ENCODE results near the gene ANKRD34A.
"Not testable (repeated sequence)": the region's sequence is repeated elsewhere in the genome, so short reads cannot be mapped to it uniquely, and the experiment has no call there.

The ANKRD34A gene

GRCh38 chr1:145935708-145936107 lies 28.7 kb downstream of the ANKRD34A start:
- no peak overlapping the region for H3K27ac ChIP-seq (ENCODE audit: low read depth, low read length)
- H3K9me3 ChIP-seq (ENCODE audit: control insufficient read depth in 5 of 5, low read length in 5 of 5), result no peaks in the 10 kb centered on the region
- no peak overlapping the region for H3K9ac ChIP-seq (ENCODE audit: low read length in 5 of 5)
- H3K4me3 ChIP-seq (ENCODE audit: low read depth in 1 of 5, low read length in 5 of 5), result no peak overlapping the region
- no peaks in the 10 kb centered on the region for H3K27me3 ChIP-seq (ENCODE audit: control insufficient read depth in 5 of 5, insufficient read depth in 4 of 5, low read length in 5 of 5)
- peaks cover 0 to 3% (median 0%) of the 10 kb centered on the region in 5 donors for H3K4me1 ChIP-seq (ENCODE audit: control insufficient read depth in 5 of 5, insufficient read depth in 5 of 5, low read length in 5 of 5)
- H3K36me3 ChIP-seq (ENCODE audit: control insufficient read depth in 5 of 5, insufficient read depth in 5 of 5, low read length in 5 of 5), result peaks cover 12 to 36% (median 21%) of the 10 kb centered on the region in 5 donors

GRCh38 chr1:145932522-145933009 lies 31.8 kb downstream of the ANKRD34A start:
- H3K27me3 ChIP-seq (ENCODE audit: control insufficient read depth in 5 of 5, insufficient read depth in 4 of 5, low read length in 5 of 5); H3K27ac ChIP-seq (ENCODE audit: low read depth, low read length); H3K4me1 ChIP-seq (ENCODE audit: control insufficient read depth in 5 of 5, insufficient read depth in 5 of 5, low read length in 5 of 5); H3K9me3 ChIP-seq (ENCODE audit: control insufficient read depth in 5 of 5, low read length in 5 of 5); H3K9ac ChIP-seq (ENCODE audit: low read length in 5 of 5); H3K4me3 ChIP-seq (ENCODE audit: low read depth in 1 of 5, low read length in 5 of 5): not testable (repeated sequence)
- peaks cover 12 to 33% (median 20%) of the 10 kb centered on the region in 5 donors for H3K36me3 ChIP-seq (ENCODE audit: control insufficient read depth in 5 of 5, insufficient read depth in 5 of 5, low read length in 5 of 5)

- Histone ChIP-seq H3K9me3 (ENCODE audit: control insufficient read depth in 5 of 5, low read length in 5 of 5) (no peaks in the 10 kb centered on the region), H3K9ac (ENCODE audit: low read length in 5 of 5) (peak overlapping the region; percentile 35 to 89 (median 86)), H3K27ac (ENCODE audit: low read depth, low read length) (peak overlapping the region; percentile 97), H3K36me3 (ENCODE audit: control insufficient read depth in 5 of 5, insufficient read depth in 5 of 5, low read length in 5 of 5) (peaks cover 0 to 15% (median 3%) of the 10 kb centered on the region in 5 donors), H3K27me3 (ENCODE audit: control insufficient read depth in 5 of 5, insufficient read depth in 4 of 5, low read length in 5 of 5) (no peaks in the 10 kb centered on the region), H3K4me3 (ENCODE audit: low read depth in 1 of 5, low read length in 5 of 5) (peak overlapping the region; percentile 76 to 97 (median 88)), H3K4me1 (ENCODE audit: control insufficient read depth in 5 of 5, insufficient read depth in 5 of 5, low read length in 5 of 5) (peaks cover 2 to 20% (median 17%) of the 10 kb centered on the region in 5 donors)
Observed at GRCh38 chr1:145927916-145928643, 36.3 kb downstream of the ANKRD34A start.

GRCh38 chr1:145927063-145927886 lies 37.1 kb downstream of the ANKRD34A start, which contains the start of gene RBM8A:
Gene RBM8A, minus strand, starts transcription at chr1:145927484. Its CDS starts 58 bp downstream, at chr1:145927426.
- Histone ChIP-seq H3K27ac (ENCODE audit: low read depth, low read length) (peak within 1 kb of the TSS; percentile 97), H3K4me1 (ENCODE audit: control insufficient read depth in 5 of 5, insufficient read depth in 5 of 5, low read length in 5 of 5) (peaks cover 2 to 20% (median 17%) of the 10 kb centered on the region in 5 donors), H3K9ac (ENCODE audit: low read length in 5 of 5) (peak within 1 kb of the TSS; percentile 82 to 93 (median 87)), H3K27me3 (ENCODE audit: control insufficient read depth in 5 of 5, insufficient read depth in 4 of 5, low read length in 5 of 5) (no peaks in the 10 kb centered on the region), H3K36me3 (ENCODE audit: control insufficient read depth in 5 of 5, insufficient read depth in 5 of 5, low read length in 5 of 5) (peaks cover 0 to 15% (median 3%) of the 10 kb centered on the region in 5 donors), H3K9me3 (ENCODE audit: control insufficient read depth in 5 of 5, low read length in 5 of 5) (no peaks in the 10 kb centered on the region), H3K4me3 (ENCODE audit: low read depth in 1 of 5, low read length in 5 of 5) (peak within 1 kb of the TSS; percentile 76 to 97 (median 88))

GRCh38 chr1:145926686-145927062 lies 37.7 kb downstream of the ANKRD34A start:
- Histone ChIP-seq H3K27me3 (ENCODE audit: control insufficient read depth in 5 of 5, insufficient read depth in 4 of 5, low read length in 5 of 5) (no peaks in the 10 kb centered on the region), H3K4me1 (ENCODE audit: control insufficient read depth in 5 of 5, insufficient read depth in 5 of 5, low read length in 5 of 5) (peaks cover 2 to 20% (median 17%) of the 10 kb centered on the region in 5 donors), H3K4me3 (ENCODE audit: low read depth in 1 of 5, low read length in 5 of 5) (peak overlapping the region; percentile 76 to 97 (median 88)), H3K27ac (ENCODE audit: low read depth, low read length) (peak overlapping the region; percentile 97), H3K9ac (ENCODE audit: low read length in 5 of 5) (peak overlapping the region; percentile 82 to 93 (median 87)), H3K36me3 (ENCODE audit: control insufficient read depth in 5 of 5, insufficient read depth in 5 of 5, low read length in 5 of 5) (peaks cover 0 to 15% (median 2%) of the 10 kb centered on the region in 5 donors), H3K9me3 (ENCODE audit: control insufficient read depth in 5 of 5, low read length in 5 of 5) (no peaks in the 10 kb centered on the region)

- peaks cover 0 to 13% (median 2%) of the 10 kb centered on the region in 5 donors for H3K36me3 ChIP-seq (ENCODE audit: control insufficient read depth in 5 of 5, insufficient read depth in 5 of 5, low read length in 5 of 5)
- H3K4me3 ChIP-seq (ENCODE audit: low read depth in 1 of 5, low read length in 5 of 5), result no peak overlapping the region
- peaks cover 12 to 36% (median 33%) of the 10 kb centered on the region in 5 donors for H3K4me1 ChIP-seq (ENCODE audit: control insufficient read depth in 5 of 5, insufficient read depth in 5 of 5, low read length in 5 of 5)
- H3K9me3 ChIP-seq (ENCODE audit: control insufficient read depth in 5 of 5, low read length in 5 of 5), result no peaks in the 10 kb centered on the region
- no peaks in the 10 kb centered on the region for H3K27me3 ChIP-seq (ENCODE audit: control insufficient read depth in 5 of 5, insufficient read depth in 4 of 5, low read length in 5 of 5)
- H3K27ac ChIP-seq (ENCODE audit: low read depth, low read length), result no peak overlapping the region
- no peak overlapping the region for H3K9ac ChIP-seq (ENCODE audit: low read length in 5 of 5)
Observed at GRCh38 chr1:145922266-145922665, 42.1 kb downstream of the ANKRD34A start.

- H3K4me3 ChIP-seq (ENCODE audit: low read depth in 1 of 5, low read length in 5 of 5); H3K9me3 ChIP-seq (ENCODE audit: control insufficient read depth in 5 of 5, low read length in 5 of 5); H3K27me3 ChIP-seq (ENCODE audit: control insufficient read depth in 5 of 5, insufficient read depth in 4 of 5, low read length in 5 of 5); H3K9ac ChIP-seq (ENCODE audit: low read length in 5 of 5); H3K27ac ChIP-seq (ENCODE audit: low read depth, low read length): not testable (repeated sequence)
- Histone ChIP-seq H3K36me3 (ENCODE audit: control insufficient read depth in 5 of 5, insufficient read depth in 5 of 5, low read length in 5 of 5) (peaks cover 1 to 20% (median 7%) of the 10 kb centered on the region in 5 donors), H3K4me1 (ENCODE audit: control insufficient read depth in 5 of 5, insufficient read depth in 5 of 5, low read length in 5 of 5) (peaks cover 11 to 29% (median 26%) of the 10 kb centered on the region in 5 donors)
Observed at GRCh38 chr1:145920297-145920696, 44.1 kb downstream of the ANKRD34A start.

- no peaks in the 10 kb centered on the region for H3K9me3 ChIP-seq (ENCODE audit: control insufficient read depth in 5 of 5, low read length in 5 of 5)
- peak overlapping the region; percentile 77 for H3K27ac ChIP-seq (ENCODE audit: low read depth, low read length)
- H3K4me1 ChIP-seq (ENCODE audit: control insufficient read depth in 5 of 5, insufficient read depth in 5 of 5, low read length in 5 of 5), result peaks cover 11 to 29% (median 26%) of the 10 kb centered on the region in 5 donors
- H3K36me3 ChIP-seq (ENCODE audit: control insufficient read depth in 5 of 5, insufficient read depth in 5 of 5, low read length in 5 of 5), result peaks cover 6 to 28% (median 9%) of the 10 kb centered on the region in 5 donors
- H3K9ac ChIP-seq (ENCODE audit: low read length in 5 of 5), result peak overlapping the region in 4 of 5 donors; percentile 82 to 100 (median 98)
- H3K27me3 ChIP-seq (ENCODE audit: control insufficient read depth in 5 of 5, insufficient read depth in 4 of 5, low read length in 5 of 5), result no peaks in the 10 kb centered on the region
- peak overlapping the region; percentile 90 to 100 (median 99) for H3K4me3 ChIP-seq (ENCODE audit: low read depth in 1 of 5, low read length in 5 of 5)
Observed at GRCh38 chr1:145918992-145919939, 45.1 kb downstream of the ANKRD34A start.

All from subcutaneous abdominal adipose tissue (tissue), 5 donors.